Astrocyte of the spinal cord (primary cell): Measurements from ENCODE around the gene PRR14.

Source experiments
- DNase-seq: peaks from one replicate; pipeline ENCODE4 v3.0.0; 2011; ENCODE audit warnings: low read depth, low spot score
- H3K4me3 ChIP-seq: 2 replicates; pipeline ENCODE4 v1.5.1; 2011; ENCODE audit warnings: low read depth, mild to moderate bottlenecking, low read length, moderate library complexity
- CTCF ChIP-seq: IDR thresholded peaks from 2 replicates; pipeline ENCODE4 v1.5.1; 2012; ENCODE audit warnings: low read depth, mild to moderate bottlenecking, low read length, inconsistent platforms
- in situ Hi-C: cut with HindIII; loops from 2 replicates; pipeline ENCODE4 v1.10.0; 2017; ENCODE audit warnings: low sequenced_read_pairs

The PRR14 gene

DNA sequence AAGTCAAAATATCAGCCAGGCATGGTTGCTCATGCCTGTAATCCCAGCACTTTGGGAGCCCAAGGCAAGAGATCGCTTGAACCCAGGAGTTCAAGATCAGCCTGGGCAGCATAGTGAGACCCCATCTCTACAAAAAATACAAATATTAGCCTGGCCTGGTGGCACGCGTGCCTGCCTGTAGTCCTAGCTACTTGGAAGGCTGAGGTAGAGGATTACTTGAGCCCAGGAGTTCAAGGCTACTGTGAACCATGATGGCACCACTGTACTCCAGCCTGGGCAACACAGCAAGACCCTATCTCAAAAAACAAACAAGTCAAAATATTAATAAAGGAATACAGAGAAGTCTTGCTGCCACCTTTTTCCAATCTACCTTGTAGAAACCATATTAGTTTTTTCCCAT, 44.8 kb upstream of the PRR14 start:
- no peak overlapping the region for H3K4me3 ChIP-seq
- TF ChIP-seq CTCF: no peak
- in situ Hi-C loops: no loop called here
- DNase-seq: no peak

GRCh38 chr16:30609002-30609925, 41.5 kb upstream of the PRR14 start:
- TF ChIP-seq CTCF: no peak
- peak overlapping the region; percentile 88 for H3K4me3 ChIP-seq
- in situ Hi-C loops: no loop called here
- peak; percentile 44 for DNase-seq

- in situ Hi-C loops: no loop called here
- TF ChIP-seq CTCF: no peak
- H3K4me3 ChIP-seq: peak within 1 kb of the TSS; percentile 88
- DNase-seq: peak; percentile 97
Observed at GRCh38 chr16:30609926-30610839, 40.6 kb upstream of the PRR14 start, which contains the start of gene ZNF689. ZNF689 (minus strand) TSS chr16:30610389; CDS start chr16:30610041, 348 bp downstream.

- TF ChIP-seq CTCF: peak; percentile 66
- in situ Hi-C loops: no loop called here
- DNase-seq: no peak
- no peak overlapping the region for H3K4me3 ChIP-seq
Observed at GRCh38 chr16:30615358-30616091, 35.2 kb upstream of the PRR14 start.

GRCh38 chr16:30619202-30619601, 31.6 kb upstream of the PRR14 start:
- H3K4me3 ChIP-seq: no peak overlapping the region
- in situ Hi-C loops: no loop called here
- TF ChIP-seq CTCF: no peak
- no peak for DNase-seq

DNA sequence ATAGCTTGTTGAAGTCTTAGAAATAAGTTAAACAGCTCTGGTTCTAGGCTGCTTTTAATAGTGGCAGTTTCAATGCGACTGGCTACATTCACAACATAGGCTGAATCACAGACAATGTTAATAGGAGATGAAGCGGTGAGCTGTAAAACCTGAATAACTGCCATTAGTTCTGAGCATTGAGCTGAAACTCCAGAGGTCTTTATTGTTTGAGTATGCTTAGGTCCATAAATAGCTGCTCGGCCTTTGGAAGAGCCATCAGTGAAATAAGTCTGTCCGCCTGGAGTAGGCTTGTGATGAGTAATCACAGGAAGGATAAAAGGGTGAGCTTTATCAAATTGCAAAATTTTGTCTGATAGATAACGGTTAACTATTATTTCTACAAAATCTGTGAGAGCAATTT, 31.1 kb upstream of the PRR14 start:
- in situ Hi-C loops: no loop called here
- DNase-seq: no peak
- no peak for TF ChIP-seq CTCF
- no peak overlapping the region for H3K4me3 ChIP-seq
